HG02623 (cell line): ENCODE results near the gene CCDC71.

Experiments used
- ATAC-seq: cut with Tn5 transposase; IDR thresholded peaks from one replicate; pipeline ENCODE4 v1.9.1; 2021; ENCODE audit warnings: moderate library complexity; ENCODE audit not compliant: unreplicated experiment

The CCDC71 gene

DNA sequence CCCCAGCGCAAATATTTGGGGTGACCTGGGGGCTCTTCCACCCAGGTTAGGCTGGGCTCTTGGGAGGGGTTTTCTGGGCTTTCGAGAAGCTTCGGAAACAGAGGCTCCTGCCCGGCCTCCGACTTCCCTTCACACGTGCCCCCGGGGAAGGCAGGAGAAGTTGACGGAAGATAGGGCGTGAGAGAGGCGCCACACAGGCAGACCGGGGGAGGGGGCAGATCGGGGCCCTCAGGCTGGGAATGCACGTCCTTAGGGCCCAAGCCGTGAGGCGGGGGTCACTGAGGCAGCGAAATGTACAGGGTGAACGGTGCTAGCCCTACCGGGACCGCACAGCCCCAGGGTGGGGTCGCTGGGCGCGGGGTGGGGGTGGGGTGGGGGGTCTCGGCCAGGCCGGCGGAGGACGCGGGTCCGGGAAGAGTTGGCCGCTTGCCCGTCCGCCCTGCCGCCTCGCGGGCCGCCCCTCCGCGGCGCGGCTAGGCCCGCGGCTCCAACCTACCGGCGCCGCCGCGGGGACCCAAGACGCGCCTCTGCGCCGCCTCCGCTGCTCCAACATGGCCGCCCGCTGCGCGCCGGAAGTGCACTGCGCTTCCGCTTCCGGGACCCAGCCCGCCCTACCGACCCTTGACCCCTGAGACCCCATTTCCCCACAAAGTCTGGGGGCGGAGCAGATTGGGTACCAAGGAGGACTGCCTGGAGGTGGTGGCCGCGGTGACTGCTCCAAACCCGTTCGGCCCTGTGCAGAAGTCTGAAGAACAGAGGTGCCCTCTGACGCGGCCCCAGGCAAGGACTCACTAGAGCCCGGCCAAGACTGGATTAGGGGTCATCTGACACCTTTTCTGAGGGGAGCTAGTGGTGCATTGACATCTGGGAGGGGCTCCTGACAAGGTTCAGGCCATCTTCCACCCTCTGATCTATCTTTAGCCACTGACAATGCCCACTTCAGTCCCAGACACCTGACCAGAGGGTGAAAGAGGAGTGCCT lies at the start of gene CCDC71:
Gene CCDC71 (minus strand): TSS at position 561 of the 981 bp plus-strand sequence. CDS start 2,123 bp downstream, outside the sequence.
- peak; percentile 61 for ATAC-seq

DNA sequence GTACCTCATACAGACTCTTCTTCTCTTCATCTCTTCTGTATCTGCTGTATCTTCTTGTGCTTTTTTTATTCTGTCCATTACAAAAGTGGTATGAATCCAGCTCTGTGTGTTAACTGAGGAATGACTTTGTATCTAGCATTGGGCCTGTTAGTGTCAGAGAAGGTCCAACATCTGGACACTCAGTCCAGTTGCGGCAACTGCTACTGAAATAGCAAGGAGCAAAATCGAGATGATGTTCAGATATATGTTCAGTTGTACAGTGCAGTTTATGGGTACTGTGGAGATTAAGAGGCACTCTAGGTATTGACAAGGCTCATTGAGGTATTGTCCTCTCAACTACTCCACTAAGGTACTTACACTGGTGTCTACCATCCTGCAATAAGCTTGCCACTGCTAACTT lies 47.9 kb upstream of the CCDC71 start:
- ATAC-seq: no peak

DNA sequence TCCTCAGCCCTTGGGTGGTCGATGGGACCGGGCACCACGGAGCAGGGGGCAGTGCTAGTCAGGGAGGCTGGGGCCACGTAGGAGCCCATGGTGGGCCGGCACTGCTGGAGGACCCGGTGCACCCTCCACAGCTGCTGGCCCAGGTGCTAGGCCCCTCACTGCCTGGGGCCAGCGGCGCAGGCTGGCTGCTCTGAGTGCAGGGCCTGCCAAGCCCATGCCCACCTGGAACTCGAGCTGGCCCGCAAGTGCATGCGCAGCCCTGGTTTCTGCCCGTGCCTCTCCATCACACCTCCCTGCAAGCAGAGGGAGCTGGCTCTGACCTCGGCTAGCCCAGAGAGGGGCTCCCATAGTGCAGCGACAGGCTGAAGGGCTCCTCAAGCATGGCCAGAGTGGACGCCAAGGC lies 47.4 kb upstream of the CCDC71 start:
- ATAC-seq: no peak

DNA sequence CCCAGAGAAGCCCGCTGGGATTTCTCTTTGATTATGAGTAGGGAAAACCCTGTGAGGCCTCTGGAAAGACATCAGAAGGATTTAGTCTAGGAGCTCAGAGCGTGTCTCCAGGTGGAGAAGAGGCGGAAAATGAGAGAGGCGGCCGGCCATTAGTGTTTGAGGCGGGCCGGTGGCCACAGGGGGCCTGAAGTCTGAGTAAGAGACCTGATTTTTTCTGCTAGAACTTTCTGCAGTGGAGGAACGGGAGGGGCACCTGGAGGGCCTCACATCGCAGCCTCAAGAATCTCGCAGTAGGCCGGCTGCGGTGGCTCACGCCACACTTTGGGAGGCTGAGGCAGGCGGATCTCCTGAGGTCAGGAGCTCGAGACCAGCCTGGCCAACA lies 33.8 kb upstream of the CCDC71 start:
- no peak for ATAC-seq

DNA sequence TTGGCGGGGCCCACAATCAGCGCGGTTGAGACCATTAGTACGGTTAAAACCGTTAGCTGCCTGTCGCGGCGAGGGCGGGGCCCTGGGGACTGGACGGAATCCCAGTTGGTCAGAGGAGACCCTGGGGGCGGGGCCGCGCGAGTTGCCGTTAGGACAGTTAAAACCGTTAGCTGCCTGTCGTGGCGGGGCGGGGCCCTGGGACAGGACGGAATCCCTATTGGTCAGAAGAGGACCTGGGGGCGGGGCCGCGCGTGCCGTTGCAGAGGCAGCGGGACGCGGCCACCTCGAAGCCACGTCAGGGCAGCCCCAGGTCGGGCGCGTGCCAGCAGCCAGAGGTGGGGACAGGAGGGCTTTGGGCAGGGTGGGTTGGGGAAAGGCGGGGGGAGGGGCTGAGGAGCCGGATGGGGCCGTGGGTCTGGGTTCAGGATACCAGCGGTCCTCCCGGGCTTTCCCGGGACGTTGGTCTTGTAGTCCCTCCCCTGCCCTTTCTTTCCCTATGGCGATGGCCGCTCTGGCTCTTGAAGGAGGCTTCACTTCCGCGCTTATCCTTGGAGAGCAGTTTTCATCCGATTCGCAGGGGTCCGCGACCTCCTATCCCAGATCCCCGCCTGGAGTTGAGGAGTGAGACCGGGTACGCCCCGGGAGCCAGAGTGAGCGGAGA lies 33.2 kb upstream of the CCDC71 start:
- ATAC-seq: no peak

DNA sequence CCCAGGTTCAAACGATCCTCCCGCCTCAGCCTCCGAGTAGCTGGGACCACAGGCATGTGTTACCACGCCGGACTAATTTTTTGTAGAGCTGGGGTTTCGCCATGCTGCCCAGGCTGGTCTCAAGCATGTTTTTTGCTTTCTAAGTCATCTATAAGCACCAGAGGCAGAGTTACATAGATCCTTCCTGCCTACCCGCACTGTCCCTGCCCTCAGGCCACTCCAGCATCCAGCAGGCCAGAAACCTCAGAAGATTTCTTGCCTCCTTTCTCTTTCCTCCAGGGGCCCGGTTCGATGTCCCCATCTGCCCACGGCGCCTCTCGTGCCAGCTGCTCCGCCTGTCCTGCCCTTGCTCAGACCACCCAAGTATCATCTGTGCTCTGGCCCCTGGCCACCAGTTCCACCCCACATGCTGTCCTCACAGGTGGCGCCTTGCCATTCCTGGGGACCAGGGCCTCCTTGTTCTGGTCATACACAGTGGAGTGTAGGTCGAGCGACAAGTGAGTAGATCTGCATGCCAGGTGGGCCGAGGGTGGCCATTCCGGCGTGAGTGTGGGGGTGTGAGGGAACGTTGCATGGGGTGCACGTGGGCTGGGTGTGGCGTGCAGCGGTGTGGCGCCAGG lies 32.6 kb upstream of the CCDC71 start:
- ATAC-seq: no peak

DNA sequence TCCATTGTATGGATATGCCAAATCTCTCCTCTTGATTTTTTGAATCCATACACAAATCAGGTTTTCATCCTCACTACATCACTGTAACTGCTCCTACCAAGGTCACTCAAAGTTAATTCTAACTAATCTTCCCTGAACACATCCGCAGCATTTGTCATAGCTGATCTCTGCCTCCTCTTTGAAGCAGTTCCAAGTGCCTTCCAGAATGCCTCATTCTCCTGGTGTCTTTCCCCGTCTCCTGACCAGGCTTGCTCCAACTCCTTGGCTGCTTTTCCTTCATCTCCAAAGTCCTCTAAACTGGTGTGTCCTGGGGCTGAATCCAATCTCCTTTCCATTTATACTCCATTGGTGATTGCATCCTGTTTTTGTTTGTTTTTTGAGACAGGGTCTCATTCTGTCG lies 32.0 kb upstream of the CCDC71 start:
- ATAC-seq: no peak

DNA sequence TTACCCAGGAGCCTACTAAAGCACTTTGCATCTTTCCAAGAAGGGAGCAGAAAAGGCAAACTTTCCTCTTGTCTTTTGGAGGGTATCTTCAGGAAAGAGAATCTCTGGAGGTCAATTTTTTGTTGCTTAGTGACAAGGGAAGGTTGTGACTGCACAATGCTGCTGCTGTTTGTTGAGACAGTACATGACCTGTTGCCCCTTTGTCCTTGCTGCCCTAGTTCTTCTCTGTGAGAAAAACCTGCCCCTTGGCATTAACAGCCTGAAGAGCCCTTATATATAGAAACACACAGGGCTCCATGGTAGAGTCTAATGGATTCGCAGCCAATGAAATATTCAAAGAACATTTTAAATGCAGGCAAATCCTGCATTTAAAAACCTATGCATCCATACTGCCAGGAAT lies 25.6 kb upstream of the CCDC71 start:
- ATAC-seq: no peak

DNA sequence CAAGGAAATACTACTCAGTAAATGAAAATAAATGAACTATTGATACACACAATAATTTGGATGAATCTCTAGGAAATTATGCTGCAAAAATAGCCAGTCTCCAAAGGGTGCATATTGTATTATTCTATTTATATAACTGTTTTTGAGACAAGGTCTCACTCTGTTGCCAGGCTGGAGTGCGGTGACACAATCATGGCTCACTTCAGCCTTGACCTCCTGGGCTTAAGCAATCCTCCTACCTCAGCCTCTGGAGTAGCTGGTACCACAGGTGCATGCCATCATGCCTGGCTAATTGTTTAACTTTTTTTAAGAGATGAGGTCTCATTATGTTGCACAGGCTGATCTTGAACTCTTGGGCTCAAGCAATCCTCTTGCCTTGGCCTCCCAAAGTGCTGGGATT lies 17.7 kb upstream of the CCDC71 start:
- no peak for ATAC-seq

DNA sequence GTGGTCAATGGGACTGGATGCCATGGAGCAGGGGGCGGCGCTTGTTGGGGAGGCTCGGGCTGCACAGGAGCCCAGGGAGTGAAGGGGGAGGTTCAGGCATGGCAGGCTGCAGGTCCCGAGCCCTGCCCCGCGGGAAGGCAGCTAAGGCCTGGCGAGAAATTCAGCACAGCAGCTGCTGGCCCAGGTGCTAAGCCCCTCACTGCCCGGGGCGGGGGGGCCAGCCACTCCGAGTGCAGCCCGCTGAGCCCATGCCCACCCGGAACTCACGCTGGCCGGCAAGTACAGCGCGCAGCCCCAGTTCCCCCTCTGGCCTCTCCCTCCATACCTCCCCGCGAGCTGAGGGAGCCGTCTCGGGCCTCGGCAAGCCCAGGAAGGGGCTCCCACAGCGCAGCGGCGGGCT lies 16.6 kb upstream of the CCDC71 start:
- ATAC-seq: no peak

DNA sequence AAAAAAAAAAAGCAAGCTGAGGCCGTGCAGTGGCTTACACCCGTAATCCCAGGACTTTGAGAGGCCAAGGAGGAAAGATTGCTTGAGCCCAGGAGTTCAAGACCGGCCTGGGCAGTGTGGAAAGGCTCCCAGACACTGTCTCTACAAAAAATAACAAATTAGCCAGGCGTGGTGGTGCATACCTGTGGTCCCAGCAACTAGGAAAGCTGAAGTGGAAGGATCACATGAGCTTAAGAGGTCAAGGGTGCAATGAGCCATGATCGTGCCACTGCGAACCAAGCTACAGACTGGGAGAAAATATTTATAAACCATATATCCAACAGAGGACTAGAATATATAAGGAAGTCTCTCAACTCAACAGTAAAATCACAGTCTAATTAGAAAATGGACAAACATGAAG lies 15.2 kb upstream of the CCDC71 start:
- ATAC-seq: no peak

DNA sequence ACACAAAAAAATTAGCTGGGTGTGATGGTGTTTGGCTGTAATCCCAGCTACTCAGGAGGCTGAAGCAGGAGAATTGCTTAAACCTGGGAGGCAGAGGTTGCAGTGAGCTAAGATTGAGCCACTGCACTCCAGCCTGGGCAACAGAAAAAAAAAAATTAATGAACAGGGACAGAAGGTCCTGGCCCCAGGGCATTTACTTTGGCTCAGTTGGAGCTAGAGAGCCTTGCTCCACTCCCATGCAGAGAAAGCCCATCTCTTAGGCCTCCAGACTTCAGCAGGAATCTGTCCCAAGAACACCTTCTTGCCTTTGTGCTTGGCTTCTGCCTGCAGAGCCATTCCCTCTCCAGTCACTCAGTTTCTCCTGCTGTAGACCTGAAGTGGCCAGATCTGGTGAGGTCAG lies 14.0 kb upstream of the CCDC71 start:
- ATAC-seq: no peak

DNA sequence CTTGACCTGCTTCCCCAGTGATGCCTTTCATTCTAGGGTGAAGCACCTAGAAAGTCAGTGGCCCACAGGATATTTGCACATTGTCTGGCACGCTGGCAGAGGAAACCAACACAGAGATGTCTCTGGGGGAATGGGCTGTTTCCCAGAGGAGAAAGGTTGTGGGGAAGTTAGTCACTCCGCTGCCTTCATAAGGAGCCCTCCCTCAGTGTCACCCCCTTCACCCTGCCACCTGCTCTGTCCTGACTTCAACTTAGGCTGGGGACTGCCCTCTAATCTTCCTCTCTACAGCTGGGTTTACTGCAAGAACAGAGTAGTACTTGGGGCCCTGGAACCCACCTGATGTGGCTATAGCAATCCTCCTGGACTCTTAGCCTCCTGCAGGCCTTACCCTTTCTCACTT lies 10.9 kb upstream of the CCDC71 start:
- no peak for ATAC-seq

DNA sequence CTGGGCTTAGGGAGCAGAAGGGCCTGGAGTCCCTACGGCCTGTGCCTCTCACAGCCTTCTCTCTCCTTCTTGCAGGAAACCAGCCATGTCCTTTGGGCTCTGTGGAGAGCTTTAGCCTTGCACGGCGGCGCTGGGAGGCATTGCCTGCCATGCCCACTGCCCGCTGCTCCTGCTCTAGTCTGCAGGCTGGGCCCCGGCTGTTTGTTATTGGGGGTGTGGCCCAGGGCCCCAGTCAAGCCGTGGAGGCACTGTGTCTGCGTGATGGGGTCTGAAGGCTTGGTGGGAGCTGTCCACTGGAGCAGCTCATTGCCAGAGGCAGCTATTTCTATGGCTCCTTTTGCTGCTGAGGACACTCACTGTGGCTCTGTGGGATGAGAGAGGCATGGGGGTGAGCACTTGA lies 9.4 kb upstream of the CCDC71 start:
- ATAC-seq: no peak

DNA sequence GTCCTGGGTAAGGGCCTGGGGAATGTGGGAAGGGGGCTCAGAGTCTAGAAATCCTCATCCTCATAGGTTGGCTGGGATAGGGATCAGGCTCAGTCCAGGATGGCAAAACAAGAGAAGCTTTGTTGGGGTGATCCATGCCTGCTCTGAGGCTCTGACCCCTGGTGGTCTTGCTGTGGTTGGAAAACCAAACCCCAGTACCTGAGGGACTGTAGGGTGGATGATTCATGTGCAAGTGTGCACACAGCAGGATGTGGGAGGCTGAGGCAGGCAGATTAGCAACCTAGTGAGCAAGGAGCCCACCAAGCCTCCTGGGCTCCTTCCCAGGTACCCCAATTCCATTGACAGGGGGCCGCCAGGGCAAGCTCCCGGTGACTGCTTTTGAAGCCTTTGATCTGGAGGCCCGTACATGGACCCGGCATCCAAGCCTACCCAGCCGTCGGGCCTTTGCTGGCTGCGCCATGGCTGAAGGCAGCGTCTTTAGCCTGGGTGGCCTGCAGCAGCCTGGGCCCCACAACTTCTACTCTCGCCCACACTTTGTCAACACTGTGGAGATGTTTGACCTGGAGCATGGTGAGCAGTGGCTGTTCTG lies 8.4 kb upstream of the CCDC71 start:
- no peak for ATAC-seq

DNA sequence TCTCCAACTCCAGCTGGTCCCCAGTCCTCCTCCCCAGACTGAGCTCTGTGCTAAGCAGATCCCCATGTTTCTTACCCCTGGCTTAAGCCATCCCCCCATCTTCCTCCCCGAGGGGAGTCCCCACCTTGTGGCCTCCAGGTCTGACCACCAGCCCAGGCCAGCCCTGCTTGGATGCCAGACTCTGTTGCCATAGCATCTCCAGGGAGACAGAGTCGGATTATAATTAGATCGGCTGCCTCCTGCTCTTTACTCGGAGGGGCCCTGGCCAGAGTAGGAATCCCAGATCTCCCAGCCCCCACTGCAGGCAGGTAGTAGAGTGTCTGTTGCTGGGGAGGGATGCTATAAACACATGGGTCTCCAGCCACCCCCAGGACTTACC lies 7.7 kb upstream of the CCDC71 start:
- ATAC-seq: no peak

DNA sequence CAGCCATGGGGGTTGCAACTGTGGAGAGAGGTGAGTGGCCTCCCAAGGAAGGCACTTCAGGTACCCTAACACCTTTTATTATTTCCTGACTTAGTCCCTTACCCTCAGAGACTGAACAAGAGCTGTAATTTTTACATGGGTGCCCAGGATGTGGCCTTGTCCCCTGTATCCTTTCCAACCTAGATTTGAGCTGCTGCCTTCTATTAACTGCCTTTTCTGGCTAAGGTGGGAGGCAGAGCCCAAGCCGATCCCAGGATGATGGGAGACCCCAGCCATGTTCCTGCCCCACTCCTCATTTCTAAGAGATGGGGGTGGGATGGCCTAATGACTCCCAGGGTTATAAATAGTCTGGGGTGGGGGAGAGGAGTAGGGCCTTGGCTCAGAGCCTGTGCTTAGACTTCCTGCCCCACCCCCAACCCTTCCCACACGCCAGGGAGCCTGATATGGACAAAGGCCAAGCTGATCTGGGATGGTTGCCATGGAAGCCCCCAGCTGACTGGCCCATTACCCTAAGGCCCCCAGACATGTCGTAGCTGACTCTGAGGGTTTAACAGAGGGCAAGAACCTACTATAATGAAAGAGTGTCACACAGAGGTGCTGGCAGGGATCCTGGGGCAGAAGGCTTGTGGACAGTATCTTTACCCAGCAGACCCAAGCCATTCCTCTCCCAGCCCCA lies 7.1 kb upstream of the CCDC71 start:
- ATAC-seq: no peak

DNA sequence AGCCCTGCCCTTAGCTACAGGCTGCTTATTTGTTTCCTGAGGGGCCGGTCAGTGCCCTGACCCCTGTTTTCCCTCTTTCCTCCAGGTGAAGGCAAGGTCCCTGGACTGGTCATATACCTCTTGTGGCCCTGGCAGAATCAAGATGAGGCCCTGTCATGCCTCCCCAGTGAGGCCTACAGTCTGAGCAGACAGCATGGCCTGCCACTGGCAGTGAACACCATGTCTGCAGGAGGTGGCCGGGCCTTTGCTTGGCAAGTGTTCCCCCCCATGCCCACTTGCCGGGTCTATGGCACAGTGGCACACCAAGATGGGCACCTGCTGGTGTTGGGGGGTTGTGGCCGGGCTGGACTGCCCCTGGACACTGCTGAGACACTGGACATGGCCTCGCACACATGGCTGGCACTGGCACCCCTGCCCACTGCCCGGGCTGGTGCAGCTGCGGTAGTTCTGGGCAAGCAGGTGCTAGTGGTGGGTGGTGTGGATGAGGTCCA lies 6.5 kb upstream of the CCDC71 start:
- ATAC-seq: no peak

DNA sequence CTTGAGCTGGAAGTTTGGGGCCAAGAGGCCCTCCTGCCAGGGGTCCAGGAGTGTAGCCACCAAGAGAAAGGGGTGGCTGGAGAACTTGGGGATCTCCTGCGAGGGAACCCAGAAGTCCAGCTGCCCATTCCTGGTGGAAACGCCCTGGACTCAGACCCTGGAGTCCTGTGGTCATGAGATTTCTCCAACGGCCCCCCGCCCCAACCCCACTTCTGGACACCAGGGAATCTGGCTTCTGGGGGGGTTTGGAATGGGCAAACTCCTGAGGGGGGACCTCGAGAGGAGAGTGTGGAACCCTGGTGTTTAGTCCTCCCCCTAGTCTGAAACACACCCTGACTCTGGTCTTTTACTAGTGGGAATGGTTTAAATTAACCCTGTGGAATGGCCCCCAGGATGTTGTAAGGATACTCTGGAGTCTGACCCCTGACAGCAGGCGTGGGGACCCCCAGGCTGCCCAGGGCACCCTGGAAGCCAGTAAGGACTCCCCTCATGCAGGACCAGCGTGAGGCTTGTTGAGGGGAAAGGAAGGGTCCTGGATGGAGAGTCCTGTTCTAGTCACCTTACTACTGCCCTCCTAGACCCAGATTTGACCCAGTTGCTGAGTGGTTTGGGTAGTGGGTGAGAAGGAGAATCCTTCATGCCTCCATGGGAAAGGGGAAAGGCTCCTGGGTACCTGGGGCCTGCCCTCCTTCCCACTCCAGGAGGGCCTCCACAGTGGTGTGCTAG lies 5.8 kb upstream of the CCDC71 start:
- no peak for ATAC-seq

DNA sequence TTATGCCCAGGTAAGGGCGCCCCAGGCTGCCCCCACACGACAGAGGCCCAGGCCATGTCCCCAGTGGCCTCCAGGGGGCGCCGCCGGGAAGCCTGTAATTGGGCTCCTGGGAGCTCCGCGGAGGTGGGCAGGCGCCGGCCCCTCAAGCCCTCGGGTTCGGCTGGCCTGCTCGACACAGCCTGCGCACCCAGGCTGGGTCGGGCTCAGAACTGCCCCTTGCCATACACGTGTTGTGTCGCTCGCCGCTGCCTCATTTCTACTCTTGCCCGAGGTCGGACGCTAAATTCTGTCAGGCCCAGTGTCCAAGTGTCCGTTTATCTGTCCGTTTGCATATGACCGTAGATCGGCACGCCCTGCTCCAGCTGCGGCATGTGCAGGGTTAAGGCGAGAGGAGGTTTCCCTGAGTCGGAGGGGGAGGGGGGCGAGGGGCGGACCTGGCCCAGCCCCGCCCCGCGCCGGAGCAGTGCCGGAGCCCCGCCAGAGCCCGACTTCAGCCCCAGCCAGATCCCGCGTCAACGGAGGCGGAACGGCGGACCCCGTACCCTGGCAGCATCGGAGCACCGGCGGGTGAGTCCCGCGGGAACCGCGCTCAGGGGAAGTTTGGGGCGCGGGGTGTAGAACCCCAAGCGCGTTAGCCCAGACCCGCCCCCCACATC lies 5.1 kb upstream of the CCDC71 start, which contains the start of gene KLHDC8B:
Gene KLHDC8B (plus strand): TSS at position 480 of the 656 bp plus-strand sequence. CDS start 1,172 bp downstream, outside the sequence.
- no peak for ATAC-seq
